Measurements from ENCODE around the gene OST4.

DNA sequence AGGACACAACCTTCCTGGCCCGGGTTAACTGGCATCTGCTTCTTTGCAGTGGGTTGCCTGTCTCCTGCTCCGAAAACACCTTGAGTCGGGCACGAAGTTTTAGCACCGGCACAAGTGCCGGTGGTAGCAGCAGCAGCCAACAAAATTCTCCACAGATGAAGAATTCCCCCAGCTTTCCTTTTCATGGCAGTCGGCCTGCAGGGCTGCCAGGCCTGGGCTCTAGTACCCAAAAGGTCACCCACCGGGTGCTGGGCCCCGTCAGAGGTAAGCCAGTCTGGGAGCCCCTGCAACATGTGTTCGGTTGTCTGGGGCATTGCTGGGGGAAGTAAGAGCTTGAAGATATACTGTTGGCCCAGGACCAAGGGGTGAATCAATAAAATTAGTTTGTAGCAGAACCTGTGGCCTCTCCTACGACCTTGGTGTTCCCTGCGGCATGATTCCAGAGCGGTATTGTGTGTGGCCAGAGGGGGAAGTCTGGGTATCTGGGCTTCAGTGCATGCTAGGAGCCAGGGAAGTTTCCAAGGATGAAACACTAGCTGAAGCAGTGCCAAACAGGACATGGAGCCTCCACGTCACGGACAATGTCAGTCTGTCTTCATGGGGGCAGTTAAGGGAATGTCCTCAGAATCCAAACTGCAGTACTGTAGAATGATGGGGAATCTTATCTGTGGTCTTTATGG, 12.2 kb downstream of the OST4 start:
- TF ChIP-seq YY1 (IDR thresholded peaks at IDR 0.05; ENCODE audit: insufficient read depth, insufficient read length), result no peak
- TF ChIP-seq SUZ12 (IDR thresholded peaks at IDR 0.05; ENCODE audit: extremely low read depth, insufficient read depth, insufficient read length), result no peak
- no peak for TF ChIP-seq ZNF274 (IDR thresholded peaks at IDR 0.05; ENCODE audit: low read depth, low read length)
